ENCODE data around the gene SMIM29.

Gene SMIM29

DNA sequence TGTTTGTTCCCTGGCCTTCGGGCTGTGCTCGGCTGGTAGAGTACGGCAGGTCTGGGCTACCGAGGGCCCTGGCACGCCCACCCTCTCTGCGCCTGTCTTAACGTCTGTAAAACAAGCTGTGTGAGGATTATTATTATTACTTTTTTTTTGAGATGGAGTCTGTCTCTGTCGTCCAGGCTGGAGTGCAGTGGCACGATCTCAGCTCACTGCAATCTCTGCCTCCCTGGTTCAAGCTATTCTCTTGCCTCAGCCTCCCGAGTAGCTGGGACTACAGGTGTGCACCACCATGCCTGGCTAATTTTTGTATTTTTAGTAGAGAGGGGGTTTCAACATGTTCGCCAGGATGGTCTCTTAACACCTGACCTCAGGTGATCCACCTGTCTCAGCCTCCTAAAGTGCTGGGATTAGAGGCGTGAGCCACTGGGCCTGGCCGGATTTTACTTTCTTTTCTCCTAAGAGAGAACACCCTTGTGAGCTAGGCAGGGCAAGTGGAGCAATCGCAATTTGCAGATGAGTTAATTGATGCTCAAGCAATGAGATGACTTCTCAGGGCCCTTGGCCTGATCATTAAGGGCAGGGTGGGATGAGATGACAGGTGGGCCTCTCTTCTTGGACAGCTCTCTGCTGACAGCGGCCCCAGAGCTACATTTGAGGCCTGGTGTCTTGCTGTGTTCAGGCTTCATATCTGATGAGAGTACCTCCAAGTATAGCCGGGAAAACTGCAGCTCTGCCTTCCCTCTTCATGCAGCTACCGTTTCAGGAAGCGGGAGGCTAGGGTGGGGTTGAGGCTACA lies 859 bp upstream of the SMIM29 start:
- Histone ChIP-seq H3K4me3 (ENCODE audit: severe bottlenecking) (peak overlapping the region; percentile 55), H3K27me3 (ENCODE audit: insufficient read depth, poor library complexity, severe bottlenecking) (no peaks in the 10 kb centered on the region), H3K4me1 (ENCODE audit: insufficient read depth, poor library complexity, severe bottlenecking) (peaks cover 18% of the 10 kb centered on the region), H3K9me3 (ENCODE audit: severe bottlenecking) (no peaks in the 10 kb centered on the region), H3K36me3 (ENCODE audit: low read depth) (peaks cover 12% of the 10 kb centered on the region), H3K27ac (ENCODE audit: poor library complexity, severe bottlenecking) (peak overlapping the region; percentile 95)
- TF ChIP-seq, protein P1, sequence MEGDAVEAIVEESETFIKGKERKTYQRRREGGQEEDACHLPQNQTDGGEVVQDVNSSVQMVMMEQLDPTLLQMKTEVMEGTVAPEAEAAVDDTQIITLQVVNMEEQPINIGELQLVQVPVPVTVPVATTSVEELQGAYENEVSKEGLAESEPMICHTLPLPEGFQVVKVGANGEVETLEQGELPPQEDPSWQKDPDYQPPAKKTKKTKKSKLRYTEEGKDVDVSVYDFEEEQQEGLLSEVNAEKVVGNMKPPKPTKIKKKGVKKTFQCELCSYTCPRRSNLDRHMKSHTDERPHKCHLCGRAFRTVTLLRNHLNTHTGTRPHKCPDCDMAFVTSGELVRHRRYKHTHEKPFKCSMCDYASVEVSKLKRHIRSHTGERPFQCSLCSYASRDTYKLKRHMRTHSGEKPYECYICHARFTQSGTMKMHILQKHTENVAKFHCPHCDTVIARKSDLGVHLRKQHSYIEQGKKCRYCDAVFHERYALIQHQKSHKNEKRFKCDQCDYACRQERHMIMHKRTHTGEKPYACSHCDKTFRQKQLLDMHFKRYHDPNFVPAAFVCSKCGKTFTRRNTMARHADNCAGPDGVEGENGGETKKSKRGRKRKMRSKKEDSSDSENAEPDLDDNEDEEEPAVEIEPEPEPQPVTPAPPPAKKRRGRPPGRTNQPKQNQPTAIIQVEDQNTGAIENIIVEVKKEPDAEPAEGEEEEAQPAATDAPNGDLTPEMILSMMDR (IDR thresholded peaks at IDR 0.05; ENCODE audit: poor library complexity, severe bottlenecking), result peak; percentile 0
- ATAC-seq (ENCODE audit: low read depth) (peak; percentile 10), DNase-seq (ENCODE audit: low spot score) (no peak)

DNA sequence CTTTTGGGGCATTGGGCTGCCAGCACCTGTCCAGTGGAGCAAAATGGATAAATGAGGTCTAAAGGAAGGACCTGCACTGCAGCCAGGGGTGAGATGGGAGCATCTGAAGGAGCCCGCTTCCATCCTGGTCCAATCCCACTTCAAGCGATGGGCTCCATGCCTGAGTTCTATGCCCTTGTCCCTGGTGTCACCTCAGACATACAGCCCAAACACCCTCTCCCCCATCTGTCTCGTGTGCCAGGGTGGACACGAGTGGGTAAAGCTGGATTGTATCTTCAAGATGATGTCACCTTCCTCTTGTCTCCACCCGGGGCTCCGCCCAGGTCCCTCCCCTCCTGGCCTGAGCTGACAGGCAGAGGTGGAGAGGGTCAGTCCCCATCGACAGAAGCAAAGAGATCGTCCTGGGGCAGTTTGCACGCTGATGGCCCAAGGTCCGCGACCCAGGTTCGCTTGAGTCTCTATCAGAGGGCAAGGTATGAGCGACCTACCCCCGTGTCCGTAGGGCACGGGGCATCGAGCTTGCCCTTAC lies 544 bp downstream of the SMIM29 start:
- Histone ChIP-seq H3K27ac (ENCODE audit: poor library complexity, severe bottlenecking) (peak overlapping the region; percentile 95), H3K4me3 (ENCODE audit: severe bottlenecking) (peak overlapping the region; percentile 55), H3K27me3 (ENCODE audit: insufficient read depth, poor library complexity, severe bottlenecking) (no peaks in the 10 kb centered on the region), H3K36me3 (ENCODE audit: low read depth) (peaks cover 25% of the 10 kb centered on the region), H3K4me1 (ENCODE audit: insufficient read depth, poor library complexity, severe bottlenecking) (peaks cover 32% of the 10 kb centered on the region), H3K9me3 (ENCODE audit: severe bottlenecking) (no peaks in the 10 kb centered on the region)
- TF ChIP-seq, protein P1 (IDR thresholded peaks at IDR 0.05; ENCODE audit: poor library complexity, severe bottlenecking), result no peak
- DNase-seq (ENCODE audit: low spot score), result no peak
- ATAC-seq (ENCODE audit: low read depth), result peak; percentile 4; the same call in 1 of the 3 replicates

DNA sequence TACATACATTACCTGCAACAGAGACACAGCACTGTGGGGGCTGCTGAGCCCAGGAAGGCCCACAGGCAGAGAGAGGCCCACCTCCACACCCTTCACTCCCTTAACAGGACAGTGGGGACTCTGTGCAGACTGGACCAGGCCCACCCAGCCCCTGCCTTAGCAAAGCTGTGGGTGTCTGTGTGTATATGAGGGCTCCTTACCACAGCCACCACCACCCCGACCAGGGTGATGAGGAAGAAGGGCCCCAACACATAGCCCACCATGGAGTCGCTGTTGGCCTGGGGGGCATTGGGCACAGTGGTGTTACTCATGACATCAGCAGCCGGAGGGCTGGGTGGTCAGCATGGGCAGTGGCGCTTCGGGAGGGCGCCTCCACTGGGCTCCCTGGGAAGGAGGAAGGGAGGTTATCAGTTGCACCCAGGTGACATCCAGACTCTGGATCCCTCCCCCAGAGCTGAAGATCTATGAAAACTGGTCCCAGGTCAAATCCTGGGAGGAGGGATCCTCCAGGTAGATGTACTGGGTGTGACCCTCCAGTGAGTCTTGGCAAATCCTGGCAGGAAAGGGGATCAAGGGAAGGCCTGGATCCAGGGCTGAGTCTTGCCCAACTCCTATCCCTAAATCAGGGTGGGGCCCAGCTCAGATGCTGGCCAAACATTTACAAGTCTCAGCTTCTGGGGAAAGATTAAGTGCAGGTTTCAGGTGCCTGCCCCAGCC lies 1.2 kb downstream of the SMIM29 start:
- peaks cover 31% of the 10 kb centered on the region for H3K36me3 ChIP-seq (ENCODE audit: low read depth)
- DNase-seq (ENCODE audit: low spot score), result no peak
- no peak for ATAC-seq (ENCODE audit: low read depth)
- H3K27me3 ChIP-seq (ENCODE audit: insufficient read depth, poor library complexity, severe bottlenecking), result no peaks in the 10 kb centered on the region
- H3K4me1 ChIP-seq (ENCODE audit: insufficient read depth, poor library complexity, severe bottlenecking), result peaks cover 38% of the 10 kb centered on the region
- H3K9me3 ChIP-seq (ENCODE audit: severe bottlenecking), result no peaks in the 10 kb centered on the region
- TF ChIP-seq, protein P1 (IDR thresholded peaks at IDR 0.05; ENCODE audit: poor library complexity, severe bottlenecking), result no peak
- peak overlapping the region; percentile 95 for H3K27ac ChIP-seq (ENCODE audit: poor library complexity, severe bottlenecking)
- H3K4me3 ChIP-seq (ENCODE audit: severe bottlenecking), result no peak overlapping the region

DNA sequence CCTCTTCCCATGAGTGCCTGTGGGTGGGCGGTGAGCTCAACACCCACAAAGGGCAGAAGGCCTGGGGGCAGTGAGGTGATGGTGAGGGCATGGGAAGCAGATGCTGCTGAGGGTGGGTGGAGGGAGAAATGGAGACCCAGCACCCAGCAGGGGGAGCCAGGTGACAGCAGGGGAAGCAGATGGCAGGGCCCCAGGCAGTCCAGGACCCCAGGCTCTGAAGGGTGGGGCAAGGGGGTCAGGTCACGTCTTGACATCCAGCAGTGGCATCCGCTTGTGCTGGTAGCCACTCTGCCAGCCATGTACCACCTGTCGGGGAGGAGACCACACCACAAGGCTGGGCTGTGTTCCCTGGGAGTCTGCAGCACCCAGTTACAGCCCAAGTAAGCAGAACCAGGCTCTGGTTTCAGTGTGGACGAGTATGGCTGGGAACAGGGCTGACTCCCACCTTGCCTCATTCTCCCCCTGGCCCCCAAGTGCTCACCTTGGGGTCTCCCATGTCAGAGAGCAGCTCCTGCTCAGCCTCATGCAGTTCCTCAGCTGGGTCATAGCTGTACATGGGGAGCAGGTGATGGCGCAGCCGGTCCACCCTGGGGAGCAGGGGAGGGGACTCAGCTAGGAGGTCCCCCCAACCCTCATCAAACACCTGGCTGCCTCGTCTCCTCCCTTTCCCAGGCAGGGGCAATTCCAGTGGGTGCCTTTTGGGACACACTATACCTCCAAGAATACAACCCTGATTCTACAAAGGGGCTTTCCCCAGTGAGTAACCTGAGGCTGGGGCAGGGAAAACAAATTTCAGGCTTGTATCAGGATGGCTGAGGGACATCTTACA lies 2.0 kb downstream of the SMIM29 start:
- Histone ChIP-seq H3K27me3 (ENCODE audit: insufficient read depth, poor library complexity, severe bottlenecking) (no peaks in the 10 kb centered on the region), H3K36me3 (ENCODE audit: low read depth) (peaks cover 40% of the 10 kb centered on the region), H3K4me1 (ENCODE audit: insufficient read depth, poor library complexity, severe bottlenecking) (peaks cover 47% of the 10 kb centered on the region), H3K9me3 (ENCODE audit: severe bottlenecking) (no peaks in the 10 kb centered on the region), H3K27ac (ENCODE audit: poor library complexity, severe bottlenecking) (peak overlapping the region; percentile 95), H3K4me3 (ENCODE audit: severe bottlenecking) (no peak overlapping the region)
- DNase-seq (ENCODE audit: low spot score), result no peak
- no peak for ATAC-seq (ENCODE audit: low read depth)
- TF ChIP-seq, protein P1 (IDR thresholded peaks at IDR 0.05; ENCODE audit: poor library complexity, severe bottlenecking), result peak; percentile 51

Measured in RWPE2 (cell line).